ENCODE results near the gene SUPT3H.

SUPT3H gene

DNA sequence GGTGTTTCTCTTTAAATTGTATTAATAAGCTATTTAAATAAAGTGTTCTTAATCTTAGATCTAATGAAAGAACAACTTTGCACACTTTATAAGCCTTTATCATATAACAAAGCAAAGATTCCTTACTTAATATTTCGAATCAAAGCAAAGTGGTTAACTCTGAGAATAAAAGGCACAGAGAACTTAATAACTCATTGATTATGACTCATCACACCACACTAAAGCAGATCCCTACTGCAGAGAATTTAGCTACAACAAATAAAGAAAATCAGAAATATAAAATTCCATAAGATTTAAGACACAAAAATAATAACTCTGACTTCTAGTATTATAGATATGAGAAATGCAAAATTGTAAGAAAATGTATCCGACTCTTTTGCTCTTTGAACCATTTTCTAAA lies 185.2 kb downstream of the SUPT3H start:
- H3K23ac ChIP-seq (ENCODE audit: low read length), result no peak overlapping the region
- H2BK120ac ChIP-seq (ENCODE audit: insufficient read depth, low read length, poor library complexity), result no peak overlapping the region
- no peak overlapping the region for H3K27ac ChIP-seq (ENCODE audit: low read depth, low read length)
- no peak overlapping the region for H4K8ac ChIP-seq (ENCODE audit: low read depth, low read length)
- H3K9ac ChIP-seq (ENCODE audit: low read length), result no peak overlapping the region
- no peak overlapping the region for H3K4ac ChIP-seq (ENCODE audit: low read depth, low read length)
- no peaks in the 10 kb centered on the region for H3K36me3 ChIP-seq (ENCODE audit: control insufficient read depth in 1 of 2, insufficient read depth in 2 of 2, low read length in 2 of 2)
- H3K4me3 ChIP-seq (ENCODE audit: low read depth, low read length), result no peak overlapping the region
- no peak overlapping the region for H2AFZ ChIP-seq (ENCODE audit: insufficient read depth, low read length, poor library complexity)
- H3K79me1 ChIP-seq (ENCODE audit: low read length), result no peaks in the 10 kb centered on the region
- H3K9me3 ChIP-seq (ENCODE audit: insufficient read depth, low read depth, low read length), result no peaks in the 10 kb centered on the region
- no CpG with 5 or more reads among the region's 2 CpGs for WGBS (ENCODE audit: extremely low coverage, insufficient coverage, insufficient read length)
- H4K91ac ChIP-seq (ENCODE audit: low read depth, low read length), result no peak overlapping the region
- no peak overlapping the region for H4K12ac ChIP-seq (ENCODE audit: low read depth, low read length)
- no peak overlapping the region for H2AK5ac ChIP-seq (ENCODE audit: low read length)
- no peaks in the 10 kb centered on the region for H3K4me1 ChIP-seq (ENCODE audit: control insufficient read depth in 1 of 2, insufficient read depth in 2 of 2, low read length in 2 of 2)
- no peaks in the 10 kb centered on the region for H3K27me3 ChIP-seq (ENCODE audit: insufficient read depth, low read length)
- no peak overlapping the region for H3K18ac ChIP-seq (ENCODE audit: low read length)
- H3K79me2 ChIP-seq (ENCODE audit: control insufficient read depth, insufficient read depth, low read length, poor library complexity), result no peaks in the 10 kb centered on the region
- no peak overlapping the region for H2BK5ac ChIP-seq (ENCODE audit: low read depth, low read length, poor library complexity)
- no peak overlapping the region for H2BK12ac ChIP-seq (ENCODE audit: low read length)
- H3K14ac ChIP-seq (ENCODE audit: low read length), result no peak overlapping the region
- no peak for DNase-seq
- no peak overlapping the region for H3K4me2 ChIP-seq (ENCODE audit: low read length)

GRCh38 chr6:45191414-45191813 lies 186.3 kb downstream of the SUPT3H start:
- Histone ChIP-seq H3K79me1 (ENCODE audit: low read length) (no peaks in the 10 kb centered on the region), H3K4ac (ENCODE audit: low read depth, low read length) (no peak overlapping the region), H4K91ac (ENCODE audit: low read depth, low read length) (no peak overlapping the region), H4K8ac (ENCODE audit: low read depth, low read length) (no peak overlapping the region), H3K4me1 (ENCODE audit: control insufficient read depth in 1 of 2, insufficient read depth in 2 of 2, low read length in 2 of 2) (no peaks in the 10 kb centered on the region), H2BK12ac (ENCODE audit: low read length) (no peak overlapping the region), H3K18ac (ENCODE audit: low read length) (no peak overlapping the region), H4K12ac (ENCODE audit: low read depth, low read length) (no peak overlapping the region), H3K9me3 (ENCODE audit: insufficient read depth, low read depth, low read length) (no peaks in the 10 kb centered on the region), H3K27ac (ENCODE audit: low read depth, low read length) (no peak overlapping the region), H2BK120ac (ENCODE audit: insufficient read depth, low read length, poor library complexity) (no peak overlapping the region), H2AK5ac (ENCODE audit: low read length) (no peak overlapping the region), H2AFZ (ENCODE audit: insufficient read depth, low read length, poor library complexity) (no peak overlapping the region), H3K79me2 (ENCODE audit: control insufficient read depth, insufficient read depth, low read length, poor library complexity) (no peaks in the 10 kb centered on the region), H2BK5ac (ENCODE audit: low read depth, low read length, poor library complexity) (no peak overlapping the region), H3K4me3 (ENCODE audit: low read depth, low read length) (no peak overlapping the region), H3K27me3 (ENCODE audit: insufficient read depth, low read length) (no peaks in the 10 kb centered on the region), H3K9ac (ENCODE audit: low read length) (no peak overlapping the region), H3K23ac (ENCODE audit: low read length) (no peak overlapping the region), H3K36me3 (ENCODE audit: control insufficient read depth in 1 of 2, insufficient read depth in 2 of 2, low read length in 2 of 2) (no peaks in the 10 kb centered on the region), H3K14ac (ENCODE audit: low read length) (no peak overlapping the region), H3K4me2 (ENCODE audit: low read length) (no peak overlapping the region)
- no peak for DNase-seq
- 100% methylated on average over 2 of the region's 4 CpGs for WGBS (ENCODE audit: extremely low coverage, insufficient coverage, insufficient read length)

DNA sequence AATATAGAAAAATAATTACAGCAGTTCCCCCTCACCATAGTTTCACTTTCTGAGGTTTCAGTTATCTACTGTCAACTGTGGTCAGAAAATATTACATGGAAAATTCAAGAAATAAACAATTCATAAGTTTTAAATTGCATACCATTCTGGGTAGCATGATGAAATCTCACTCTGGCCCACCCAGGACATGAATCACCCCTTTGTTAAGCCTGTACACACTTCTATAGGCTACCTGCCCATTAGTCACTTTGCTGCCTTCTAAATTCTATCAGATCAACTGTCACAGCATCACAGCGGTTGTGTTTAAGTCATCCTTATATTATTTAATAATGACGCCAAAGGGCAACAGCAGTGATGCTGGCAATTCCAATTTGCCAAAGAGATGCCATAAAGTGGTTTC lies 189.9 kb downstream of the SUPT3H start:
- Histone ChIP-seq H2BK120ac (ENCODE audit: insufficient read depth, low read length, poor library complexity) (no peak overlapping the region), H2BK12ac (ENCODE audit: low read length) (no peak overlapping the region), H3K27me3 (ENCODE audit: insufficient read depth, low read length) (no peaks in the 10 kb centered on the region), H4K91ac (ENCODE audit: low read depth, low read length) (no peak overlapping the region), H2AFZ (ENCODE audit: insufficient read depth, low read length, poor library complexity) (no peak overlapping the region), H3K23ac (ENCODE audit: low read length) (no peak overlapping the region), H3K79me2 (ENCODE audit: control insufficient read depth, insufficient read depth, low read length, poor library complexity) (no peaks in the 10 kb centered on the region), H3K4me3 (ENCODE audit: low read depth, low read length) (no peak overlapping the region), H3K4me2 (ENCODE audit: low read length) (no peak overlapping the region), H4K12ac (ENCODE audit: low read depth, low read length) (no peak overlapping the region), H3K79me1 (ENCODE audit: low read length) (no peaks in the 10 kb centered on the region), H3K14ac (ENCODE audit: low read length) (no peak overlapping the region), H3K27ac (ENCODE audit: low read depth, low read length) (no peak overlapping the region), H3K18ac (ENCODE audit: low read length) (no peak overlapping the region), H3K9ac (ENCODE audit: low read length) (no peak overlapping the region), H4K8ac (ENCODE audit: low read depth, low read length) (no peak overlapping the region), H3K4me1 (ENCODE audit: control insufficient read depth in 1 of 2, insufficient read depth in 2 of 2, low read length in 2 of 2) (no peaks in the 10 kb centered on the region), H2AK5ac (ENCODE audit: low read length) (no peak overlapping the region), H3K4ac (ENCODE audit: low read depth, low read length) (no peak overlapping the region), H3K36me3 (ENCODE audit: control insufficient read depth in 1 of 2, insufficient read depth in 2 of 2, low read length in 2 of 2) (no peaks in the 10 kb centered on the region), H2BK5ac (ENCODE audit: low read depth, low read length, poor library complexity) (no peak overlapping the region), H3K9me3 (ENCODE audit: insufficient read depth, low read depth, low read length) (no peaks in the 10 kb centered on the region)
- no peak for DNase-seq
- no CpG with 5 or more reads among the region's 2 CpGs for WGBS (ENCODE audit: extremely low coverage, insufficient coverage, insufficient read length)

GRCh38 chr6:45185403-45186251 lies 192.1 kb downstream of the SUPT3H start:
- Histone ChIP-seq H3K23ac (ENCODE audit: low read length) (no peak overlapping the region), H2BK12ac (ENCODE audit: low read length) (no peak overlapping the region), H3K9me3 (ENCODE audit: insufficient read depth, low read depth, low read length) (no peaks in the 10 kb centered on the region), H3K27me3 (ENCODE audit: insufficient read depth, low read length) (no peaks in the 10 kb centered on the region), H2AK5ac (ENCODE audit: low read length) (no peak overlapping the region), H4K8ac (ENCODE audit: low read depth, low read length) (no peak overlapping the region), H3K4me2 (ENCODE audit: low read length) (no peak overlapping the region), H3K4me3 (ENCODE audit: low read depth, low read length) (no peak overlapping the region), H3K36me3 (ENCODE audit: control insufficient read depth in 1 of 2, insufficient read depth in 2 of 2, low read length in 2 of 2) (no peaks in the 10 kb centered on the region), H3K4me1 (ENCODE audit: control insufficient read depth in 1 of 2, insufficient read depth in 2 of 2, low read length in 2 of 2) (no peaks in the 10 kb centered on the region), H4K91ac (ENCODE audit: low read depth, low read length) (no peak overlapping the region), H2AFZ (ENCODE audit: insufficient read depth, low read length, poor library complexity) (no peak overlapping the region), H3K79me2 (ENCODE audit: control insufficient read depth, insufficient read depth, low read length, poor library complexity) (no peaks in the 10 kb centered on the region), H3K14ac (ENCODE audit: low read length) (no peak overlapping the region), H3K79me1 (ENCODE audit: low read length) (no peaks in the 10 kb centered on the region), H4K12ac (ENCODE audit: low read depth, low read length) (no peak overlapping the region), H2BK120ac (ENCODE audit: insufficient read depth, low read length, poor library complexity) (no peak overlapping the region), H3K27ac (ENCODE audit: low read depth, low read length) (no peak overlapping the region), H3K9ac (ENCODE audit: low read length) (no peak overlapping the region), H2BK5ac (ENCODE audit: low read depth, low read length, poor library complexity) (no peak overlapping the region), H3K4ac (ENCODE audit: low read depth, low read length) (no peak overlapping the region), H3K18ac (ENCODE audit: low read length) (no peak overlapping the region)
- no peak for DNase-seq
- WGBS (ENCODE audit: extremely low coverage, insufficient coverage, insufficient read length), result no CpG with 5 or more reads among the region's 2 CpGs

All from trophoblast cell (in vitro differentiated cells and primary cell).